Measurements from ENCODE around the gene CHMP1A. TPM values are rescaled to one million over a fixed set of nuclear protein-coding genes. Genes with fewer than 3 reads are reported as not detected.
A peak's percentile ranks its signal among the peaks of the same experiment; 100 is the strongest.

Gene CHMP1A
- total and polyA plus RNA-seq, 2 experiments from 2014 or later = 42.3 to 81.9 TPM

GRCh38 chr16:89601906-89602272 is 55.6 kb downstream of the CHMP1A start:
- Histone ChIP-seq H2AFZ (no peak overlapping the region; the same call in 1 of the 2 replicates), H4K20me1 (replicated peaks; ENCODE audit: insufficient read depth) (no peaks in the 10 kb centered on the region), H3K27me3 (ENCODE audit: insufficient read depth) (no peaks in the 10 kb centered on the region), H3K4me3 (no peak overlapping the region), H3K36me3 (ENCODE audit: insufficient read depth) (no peaks in the 10 kb centered on the region), H3K4me2 (peak overlapping the region; percentile 69; the same call in 1 of the 2 replicates), H3F3A (replicated peaks; ENCODE audit: low read depth) (no peaks in the 10 kb centered on the region), H3K79me2 (replicated peaks; ENCODE audit: insufficient read depth) (no peaks in the 10 kb centered on the region), H3K4me1 (ENCODE audit: insufficient read depth) (peaks cover 11% of the 10 kb centered on the region), H3K27ac (ENCODE audit: low read depth) (no peak overlapping the region), H3K9me2 (ENCODE audit: insufficient read depth) (no peaks in the 10 kb centered on the region)
- H3K4me3 Mint-ChIP-seq = no peak overlapping the region
- TF ChIP-seq EZH2phosphoT487 (IDR thresholded peaks at IDR 0.05; ENCODE audit: unreplicated experiment) = no peak
- TF ChIP-seq CREB1 (CRISPR knock-in tag; IDR thresholded peaks at IDR 0.05; ENCODE audit: low read depth) = no peak
- no peak for TF ChIP-seq NANOG (IDR thresholded peaks at IDR 0.05; ENCODE audit: borderline replicate concordance)
- no peak for TF ChIP-seq CTCF (conservative IDR thresholded peaks at IDR 0.05; ENCODE audit: low read depth in 2 of 2)
- TF ChIP-seq STAT1 (IDR thresholded peaks at IDR 0.05; ENCODE audit: unreplicated experiment) = no peak
- no peak for TF ChIP-seq ETS1 (IDR thresholded peaks at IDR 0.05)
- TF ChIP-seq JUNB (IDR thresholded peaks at IDR 0.05; ENCODE audit: unreplicated experiment) = no peak
- no peak for TF ChIP-seq ZNF114 (CRISPR knock-in tag; IDR thresholded peaks at IDR 0.05)
- TF ChIP-seq ZNF462 (CRISPR knock-in tag; IDR thresholded peaks at IDR 0.05) = no peak
- TF ChIP-seq ZNF331 (CRISPR knock-in tag; IDR thresholded peaks at IDR 0.05; ENCODE audit: low read depth) = no peak
- no peak for TF ChIP-seq POLR2AphosphoS5 (IDR thresholded peaks at IDR 0.05; ENCODE audit: low read depth)
- no peak overlapping the region for H3K27ac Mint-ChIP-seq
- DNase-seq (ENCODE audit: low spot score) (no peak), ATAC-seq (no peak)
- peaks cover 11% of the 10 kb centered on the region for H3K4me1 Mint-ChIP-seq
- no peaks in the 10 kb centered on the region for H3K36me3 Mint-ChIP-seq (ENCODE audit: low read depth)
- no peaks in the 10 kb centered on the region for H3K9me3 Mint-ChIP-seq
- H3K27me3 Mint-ChIP-seq (ENCODE audit: insufficient read depth, low read depth, poor library complexity) = peaks cover 12% of the 10 kb centered on the region

Measured in GM23338 (cell line).